H54 (cell line): ENCODE data around the gene MTHFD2.

Source experiments
- DNase-seq: peaks from one replicate; pipeline ENCODE4 v3.0.0; 2011; ENCODE audit warnings: low spot score, mixed read lengths; ENCODE audit not compliant: insufficient read length
- FAIRE-seq: peaks from 3 replicates; lab custom pipeline; 2011; peaks lifted over from hg19 to GRCh38; lab: Jason Lieb, UNC
- POLR2A ChIP-seq: IDR thresholded peaks from 2 replicates; pipeline ENCODE4 v1.6.1; 2011; ENCODE audit warnings: low read depth, mild to moderate bottlenecking, low read length

Gene MTHFD2

GRCh38 chr2:74253306-74253970 lies 55.0 kb downstream of the MTHFD2 start:
- FAIRE-seq (no peak), DNase-seq (no peak)

DNA sequence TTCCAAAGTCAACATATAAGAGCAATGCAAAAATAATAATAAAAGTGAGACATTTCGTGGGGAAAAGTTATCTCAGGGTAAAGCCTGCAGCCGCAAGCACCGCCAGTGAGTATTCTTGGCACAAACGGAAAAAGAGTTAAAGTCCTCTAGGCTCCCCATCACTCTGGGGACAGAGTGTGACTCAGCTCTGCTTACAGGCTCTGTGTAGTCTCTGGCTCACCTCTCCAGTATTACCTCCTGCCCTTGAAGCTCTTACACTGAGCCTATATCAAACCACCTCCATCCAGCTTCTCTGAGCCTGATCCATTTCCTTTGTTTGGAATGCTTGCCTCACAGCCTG lies 55.5 kb downstream of the MTHFD2 start:
- TF ChIP-seq POLR2A, result no peak
- FAIRE-seq, result no peak

More at GRCh38 chr2:74253306-74253970, 55.0 kb downstream of the MTHFD2 start:
- no peak for TF ChIP-seq POLR2A

DNA sequence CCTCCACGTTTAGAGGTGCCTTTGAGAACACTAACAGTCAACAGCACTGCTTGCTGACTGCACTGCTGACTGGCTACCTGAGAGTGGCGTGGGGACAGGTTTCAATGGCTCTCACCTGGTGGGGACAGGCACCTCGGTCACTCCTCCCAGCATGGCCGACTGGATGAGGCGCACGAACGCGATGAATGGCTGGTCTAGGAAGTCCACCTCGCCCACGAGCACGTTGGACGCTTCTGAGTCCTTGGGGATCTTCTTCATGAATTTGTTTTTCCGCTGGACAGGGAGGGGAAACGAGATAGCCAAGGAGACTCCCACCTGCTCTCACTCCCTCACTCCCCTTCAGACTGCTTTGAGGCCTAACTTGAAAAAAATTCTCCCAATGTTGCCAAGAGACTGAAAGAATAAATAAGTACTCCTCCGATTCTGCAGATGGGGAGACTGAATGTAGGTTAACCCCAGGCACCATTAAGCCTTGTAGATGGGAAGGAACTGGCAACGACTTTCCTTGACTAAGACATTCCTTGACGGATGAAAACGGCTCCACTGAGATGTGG lies 57.3 kb downstream of the MTHFD2 start:
- no peak for FAIRE-seq
- no peak for TF ChIP-seq POLR2A
- DNase-seq, result no peak

More for the DNA sequence above, 55.5 kb downstream of the MTHFD2 start:
- no peak for DNase-seq

- FAIRE-seq (no peak), DNase-seq (no peak)
- no peak for TF ChIP-seq POLR2A
Measured at GRCh38 chr2:74259191-74259590, 60.8 kb downstream of the MTHFD2 start.

GRCh38 chr2:74259733-74260132 lies 61.3 kb downstream of the MTHFD2 start:
- TF ChIP-seq POLR2A, result no peak
- no peak for FAIRE-seq
- DNase-seq, result no peak

- TF ChIP-seq POLR2A, result no peak
- no peak for DNase-seq
- FAIRE-seq, result no peak
Measured at GRCh38 chr2:74260495-74260894, 62.1 kb downstream of the MTHFD2 start.

DNA sequence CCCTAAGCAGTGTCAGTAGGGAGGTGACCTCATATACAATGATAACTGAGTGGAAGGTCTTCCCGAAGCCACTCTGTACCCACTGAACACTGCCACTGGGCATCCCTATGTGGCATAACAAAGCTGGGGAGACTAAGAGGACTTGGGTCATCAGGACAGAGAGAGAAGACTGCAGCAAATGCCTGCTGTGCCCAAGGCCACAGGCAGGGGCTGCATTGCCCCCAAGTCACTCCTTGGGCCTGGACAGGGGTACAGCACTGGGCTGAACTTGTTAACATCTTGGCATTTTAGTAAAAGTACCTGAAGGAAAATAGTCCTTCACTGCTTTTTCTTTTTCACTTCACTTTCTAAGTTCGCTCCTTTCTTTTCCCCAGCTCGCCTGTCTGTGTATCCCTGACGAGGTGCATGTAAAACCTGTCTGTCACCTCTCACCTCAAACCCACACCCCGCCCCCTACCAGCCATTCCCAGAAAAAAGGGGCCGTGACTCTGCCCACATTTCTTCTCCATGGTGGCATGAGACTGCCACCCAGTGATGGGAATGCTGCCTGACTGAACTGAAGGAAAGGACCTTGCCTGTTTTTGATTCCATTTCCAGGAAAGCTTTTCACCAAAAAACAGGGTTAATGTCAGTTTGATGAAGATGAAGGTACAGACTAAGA lies 62.9 kb downstream of the MTHFD2 start:
- no peak for FAIRE-seq
- peak; percentile 29 for DNase-seq
- TF ChIP-seq POLR2A, result no peak

DNA sequence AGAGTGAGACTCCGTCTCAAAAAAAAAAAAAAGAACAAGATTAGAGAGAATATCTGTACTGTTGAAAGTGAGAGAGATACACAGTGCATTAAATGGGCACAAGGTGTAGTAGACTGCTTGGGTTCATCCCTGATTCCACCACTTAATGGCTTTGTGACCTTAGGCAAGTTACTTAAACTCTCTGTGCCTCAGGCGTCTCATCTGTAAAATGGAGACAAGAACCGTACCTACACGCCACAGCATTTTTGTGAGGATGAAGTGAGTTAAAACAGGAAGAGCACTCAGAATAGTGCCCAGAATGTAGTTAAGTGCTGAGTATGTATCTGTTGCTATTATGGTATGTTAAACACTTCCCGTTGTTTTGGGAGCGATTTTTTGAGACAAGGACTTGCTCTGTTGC lies 64.3 kb downstream of the MTHFD2 start:
- DNase-seq, result no peak
- no peak for TF ChIP-seq POLR2A
- no peak for FAIRE-seq

- DNase-seq (no peak), FAIRE-seq (no peak)
- no peak for TF ChIP-seq POLR2A
Measured at GRCh38 chr2:74264281-74264680, 65.9 kb downstream of the MTHFD2 start.

GRCh38 chr2:74267068-74267467 lies 68.7 kb downstream of the MTHFD2 start:
- TF ChIP-seq POLR2A, result no peak
- FAIRE-seq (no peak), DNase-seq (no peak)
